HCT116 (cell line): ENCODE measurements around the gene LHPP.

Experiments
- CEBPB ChIP-seq: IDR thresholded peaks from 2 replicates; pipeline ENCODE4 v1.6.1; 2012; ENCODE audit warnings: low read depth
- EZH2 ChIP-seq: fragments of 200-600 bp; sonication (generic); IDR thresholded peaks from 2 replicates; pipeline ENCODE4 v1.6.1; 2017; ENCODE audit warnings: antibody characterized with exemption, mixed run types
- EZH2phosphoT487 ChIP-seq: fragments of 200-600 bp; IDR thresholded peaks from 2 replicates; pipeline ENCODE4 v1.6.1; 2018; ENCODE audit warnings: antibody characterized with exemption, borderline replicate concordance
- FOSL1 ChIP-seq: IDR thresholded peaks from 2 replicates; pipeline ENCODE4 v1.6.1; 2012; ENCODE audit warnings: low read depth
- JUND ChIP-seq: IDR thresholded peaks from 2 replicates; pipeline ENCODE4 v1.6.1; 2012
- POLR2A ChIP-seq: IDR thresholded peaks from 2 replicates; pipeline ENCODE4 v1.7.0; 2011; ENCODE audit warnings: borderline replicate concordance; ENCODE audit not compliant: insufficient read depth, insufficient read length; ENCODE audit errors: extremely low read depth
- POLR2AphosphoS5 ChIP-seq: IDR thresholded peaks from 2 replicates; pipeline ENCODE4 v1.6.1; 2011; ENCODE audit warnings: mild to moderate bottlenecking, low read depth, low read length, moderate library complexity
- RAD21 ChIP-seq: IDR thresholded peaks from 2 replicates; pipeline ENCODE4 v1.6.1; 2012; ENCODE audit warnings: low read depth, mild to moderate bottlenecking
- SRF ChIP-seq: IDR thresholded peaks from 2 replicates; pipeline ENCODE4 v1.6.1; 2012; ENCODE audit warnings: low read depth
- YY1 ChIP-seq: IDR thresholded peaks from 2 replicates; pipeline ENCODE4 v1.6.1; 2011; ENCODE audit warnings: low read length, low read depth, moderate library complexity, mild to moderate bottlenecking; ENCODE audit not compliant: insufficient replicate concordance; ENCODE audit errors: extremely low read depth
- ZFX ChIP-seq: fragments of 450-650 bp; IDR thresholded peaks from 2 replicates; pipeline ENCODE4 v1.6.1; 2017
- TF ChIP-seq, protein P1 (sequence below), 3 experiments: fragments of 200-600 bp in 1 of 3; sonication (generic) in 1 of 3; IDR thresholded peaks in 2 of 3; conservative IDR thresholded peaks in 1 of 3; 2 replicates each; pipeline ENCODE4 v1.5.1; 2012 to 2017; ENCODE audit warnings: low read depth in 2 of 3, low read length in 2 of 3, antibody characterized with exemption in 1 of 3, borderline replicate concordance in 1 of 3, control low read depth in 1 of 3, mild to moderate bottlenecking in 1 of 3, mixed read lengths in 1 of 3, mixed run types in 1 of 3, moderate library complexity in 1 of 3; ENCODE audit not compliant: insufficient read depth in 1 of 3
- TF ChIP-seq, protein P2 (sequence below): IDR thresholded peaks from 2 replicates; pipeline ENCODE4 v1.6.1; 2012
- TF ChIP-seq, protein P3 (sequence below): IDR thresholded peaks from 2 replicates; pipeline ENCODE4 v1.6.1; 2012

DNA sequence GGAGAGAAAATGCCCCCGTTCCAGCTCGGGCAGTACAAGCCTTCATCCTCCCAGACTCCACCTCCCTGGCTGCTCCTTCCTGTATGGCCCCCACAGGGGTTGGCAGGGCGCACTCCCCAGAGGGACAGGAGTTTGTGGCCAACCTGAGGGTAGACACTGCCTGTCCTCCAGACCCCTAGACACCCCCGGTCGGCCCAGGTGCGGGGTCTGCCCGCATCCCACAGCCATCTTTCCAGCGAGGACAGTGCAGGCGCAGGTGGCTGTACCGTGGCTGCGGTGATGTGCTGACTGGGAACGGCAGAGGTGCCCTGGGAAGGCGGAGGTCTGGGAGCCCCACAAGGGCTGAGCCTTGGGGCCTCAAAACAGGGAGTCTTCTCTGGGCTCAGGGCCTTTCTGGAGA, 81.5 kb downstream of the LHPP start:
- TF ChIP-seq, protein P1, sequence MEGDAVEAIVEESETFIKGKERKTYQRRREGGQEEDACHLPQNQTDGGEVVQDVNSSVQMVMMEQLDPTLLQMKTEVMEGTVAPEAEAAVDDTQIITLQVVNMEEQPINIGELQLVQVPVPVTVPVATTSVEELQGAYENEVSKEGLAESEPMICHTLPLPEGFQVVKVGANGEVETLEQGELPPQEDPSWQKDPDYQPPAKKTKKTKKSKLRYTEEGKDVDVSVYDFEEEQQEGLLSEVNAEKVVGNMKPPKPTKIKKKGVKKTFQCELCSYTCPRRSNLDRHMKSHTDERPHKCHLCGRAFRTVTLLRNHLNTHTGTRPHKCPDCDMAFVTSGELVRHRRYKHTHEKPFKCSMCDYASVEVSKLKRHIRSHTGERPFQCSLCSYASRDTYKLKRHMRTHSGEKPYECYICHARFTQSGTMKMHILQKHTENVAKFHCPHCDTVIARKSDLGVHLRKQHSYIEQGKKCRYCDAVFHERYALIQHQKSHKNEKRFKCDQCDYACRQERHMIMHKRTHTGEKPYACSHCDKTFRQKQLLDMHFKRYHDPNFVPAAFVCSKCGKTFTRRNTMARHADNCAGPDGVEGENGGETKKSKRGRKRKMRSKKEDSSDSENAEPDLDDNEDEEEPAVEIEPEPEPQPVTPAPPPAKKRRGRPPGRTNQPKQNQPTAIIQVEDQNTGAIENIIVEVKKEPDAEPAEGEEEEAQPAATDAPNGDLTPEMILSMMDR (IDR thresholded peaks at IDR 0.05 in 2 of 3, conservative IDR thresholded peaks at IDR 0.05 in 1 of 3; ENCODE audit: borderline replicate concordance in 1 of 3, insufficient read depth in 1 of 3, low read depth in 2 of 3, low read length in 2 of 3): no peak
- TF ChIP-seq RAD21 (no peak), FOSL1 (no peak), CEBPB (no peak), JUND (no peak), EZH2phosphoT487 (no peak), POLR2AphosphoS5 (no peak), EZH2 (no peak), POLR2A (no peak), YY1 (no peak), ZFX (no peak), SRF (no peak)
- TF ChIP-seq, protein P2, sequence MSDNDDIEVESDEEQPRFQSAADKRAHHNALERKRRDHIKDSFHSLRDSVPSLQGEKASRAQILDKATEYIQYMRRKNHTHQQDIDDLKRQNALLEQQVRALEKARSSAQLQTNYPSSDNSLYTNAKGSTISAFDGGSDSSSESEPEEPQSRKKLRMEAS: no peak
- TF ChIP-seq, protein P3, sequence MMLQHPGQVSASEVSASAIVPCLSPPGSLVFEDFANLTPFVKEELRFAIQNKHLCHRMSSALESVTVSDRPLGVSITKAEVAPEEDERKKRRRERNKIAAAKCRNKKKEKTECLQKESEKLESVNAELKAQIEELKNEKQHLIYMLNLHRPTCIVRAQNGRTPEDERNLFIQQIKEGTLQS: no peak
